Left renal cortex interstitium (tissue), 4 donors: ENCODE measurements around the gene STAT2. TPM values are rescaled to one million over a fixed set of nuclear protein-coding genes. Genes with fewer than 3 reads are reported as not detected.
"Not testable (repeated sequence)": the region's sequence is repeated elsewhere in the genome, so short reads cannot be mapped to it uniquely, and the experiment has no call there.

Experiments used
- DNase-seq, 4 donors: peaks; one replicate each; pipeline ENCODE4 v3.0.0-alpha.2; 2013; ENCODE audit warnings: low read depth in 4 of 4, low spot score in 2 of 4, missing footprints in 1 of 4
- polyA plus RNA-seq, 4 donors: library from polyadenylated mRNA; unstranded; fragments of 120-200 nt; gene quantifications; one replicate each; pipeline ENCODE4 v1.2.1, GENCODE V29; 2013; ENCODE audit not compliant: insufficient read length in 4 of 4

Gene STAT2
- polyA plus RNA-seq, 4 donors: 71.1 to 156 (median 114) TPM

DNA sequence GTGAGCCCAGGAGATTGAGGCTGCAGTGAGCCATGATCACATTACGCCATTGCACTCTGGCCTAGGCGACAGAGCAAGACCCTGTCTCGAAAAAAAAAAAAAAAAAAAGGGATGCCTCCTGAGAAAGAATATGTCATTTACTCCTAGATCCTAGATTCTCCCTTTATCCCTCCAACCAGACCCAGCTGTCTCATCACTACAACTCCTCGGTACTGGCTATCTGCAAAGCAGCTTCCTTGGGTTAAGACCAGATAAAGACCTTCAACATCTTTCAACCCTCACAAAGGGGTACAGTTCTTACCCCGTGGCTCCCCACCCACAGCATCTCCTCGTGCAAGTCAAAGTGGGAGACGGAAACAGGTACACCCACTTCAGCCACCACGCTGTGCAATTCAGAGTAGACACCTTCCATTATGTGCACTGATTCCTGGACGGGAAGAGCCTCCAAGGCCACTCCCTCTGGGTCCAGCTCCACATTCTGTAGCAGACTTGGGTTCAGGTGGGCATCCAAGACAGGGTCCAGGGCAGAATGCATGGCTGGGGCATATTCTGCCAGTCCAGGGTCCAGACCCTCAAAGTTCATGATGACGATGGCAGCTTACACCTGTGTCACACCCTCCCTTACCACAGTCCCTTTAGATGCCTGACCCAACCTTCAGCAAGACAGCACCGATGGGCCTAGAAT is 27.3 kb downstream of the STAT2 start:
- DNase-seq: no peak

DNA sequence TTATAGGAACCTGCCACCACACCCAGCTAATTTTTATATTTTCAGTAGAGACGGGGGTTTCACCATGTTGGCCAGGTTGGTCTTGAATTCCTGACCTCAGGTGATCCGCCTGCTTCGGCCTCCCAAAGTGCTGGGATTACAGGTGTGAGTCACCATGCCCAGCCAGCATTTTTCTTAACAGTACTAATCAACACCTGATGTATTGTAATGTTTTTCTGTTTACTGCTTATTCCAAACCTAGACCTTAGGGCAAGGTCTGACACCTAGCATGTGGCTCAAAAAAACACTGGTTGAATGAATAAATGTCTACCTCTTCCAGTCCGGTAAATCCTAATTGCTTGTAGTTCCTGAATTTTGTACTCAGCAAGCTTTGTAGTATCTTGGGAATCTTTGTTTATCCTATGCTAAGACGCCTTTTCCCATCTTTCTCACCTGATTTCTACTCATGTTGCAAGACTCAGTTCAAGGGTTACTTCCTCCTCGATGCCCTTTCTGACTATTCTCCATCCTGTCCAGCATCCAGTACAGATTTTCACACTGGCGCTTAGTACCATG is 28.9 kb downstream of the STAT2 start:
- no peak for DNase-seq

DNA sequence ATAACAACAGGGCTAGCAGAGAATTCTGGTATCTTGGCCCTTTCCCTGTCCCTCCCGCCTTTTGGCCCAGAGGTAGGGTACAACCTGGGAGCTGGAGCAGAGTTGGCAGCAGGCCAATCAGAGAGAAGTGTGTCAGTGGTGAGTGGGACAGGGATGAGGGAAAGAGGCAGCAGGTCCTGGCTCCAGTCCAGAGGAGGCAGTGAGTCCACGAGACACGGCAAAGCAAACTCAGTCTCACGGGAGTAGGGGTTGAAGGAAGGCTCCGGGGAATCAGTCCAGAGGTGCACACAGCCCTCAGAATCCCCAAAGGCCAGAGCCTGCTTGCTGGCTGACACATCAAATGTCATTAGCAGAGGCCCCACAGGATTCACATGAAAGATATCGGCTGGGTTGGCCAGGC is 33.4 kb downstream of the STAT2 start:
- no peak for DNase-seq

DNA sequence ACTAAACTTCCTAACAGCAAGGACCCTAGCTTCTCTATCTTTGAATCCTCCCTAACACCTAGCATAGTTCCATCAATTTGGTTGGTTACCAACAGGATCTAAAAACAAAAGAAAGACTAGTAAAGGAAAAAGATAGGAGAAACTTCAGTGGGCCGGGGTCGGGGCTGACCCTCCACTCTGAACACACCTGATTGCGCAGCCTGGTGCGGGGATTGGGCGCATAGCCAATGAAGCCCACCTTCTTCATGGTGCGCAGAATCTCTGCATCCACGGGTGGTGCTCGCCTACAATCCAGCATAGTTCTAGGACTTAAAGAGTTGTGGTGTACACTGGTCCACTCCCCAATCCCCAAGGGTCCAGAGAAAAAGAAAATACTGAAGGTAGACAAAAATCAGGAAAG is 33.8 kb downstream of the STAT2 start:
- no peak for DNase-seq

DNA sequence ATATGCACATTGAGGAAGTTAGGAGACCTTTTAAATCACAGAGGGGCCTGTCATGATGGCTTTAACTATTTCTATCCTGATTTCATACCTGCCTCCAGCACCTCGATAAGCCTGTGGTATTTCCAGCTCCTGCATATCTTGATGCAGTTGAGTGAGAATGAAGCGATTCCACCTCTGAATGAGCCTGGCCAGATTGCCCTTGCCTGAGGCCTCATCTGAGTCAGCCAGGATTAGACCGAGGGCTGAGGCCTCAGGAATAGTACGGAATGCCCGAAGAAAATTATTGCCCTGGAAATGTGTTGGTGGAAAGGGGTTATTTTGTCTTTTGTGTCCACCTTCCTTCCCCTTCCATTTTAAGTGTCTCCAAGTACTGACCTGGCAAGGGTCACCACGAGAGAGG is 35.7 kb downstream of the STAT2 start:
- no peak for DNase-seq

DNA sequence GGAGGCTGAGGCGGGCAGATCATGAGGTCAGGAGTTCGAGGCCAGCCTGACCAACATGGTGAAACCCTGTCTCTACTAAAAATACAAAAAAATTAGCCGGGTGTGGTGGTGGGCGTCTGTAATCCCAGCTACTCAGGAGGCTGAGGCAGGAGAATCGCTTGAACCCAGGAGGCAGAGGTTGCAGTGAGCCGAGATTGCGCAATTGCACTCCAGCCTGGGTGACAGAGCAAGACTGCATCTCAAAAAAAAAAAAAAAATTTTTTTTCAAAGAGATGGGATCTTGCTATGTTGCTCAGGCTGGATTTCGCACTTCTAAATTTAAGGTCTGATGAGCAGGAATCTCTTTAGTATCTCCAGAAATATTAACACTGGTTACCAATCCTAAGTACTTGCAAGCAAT is 38.3 kb downstream of the STAT2 start:
- not testable (repeated sequence) for DNase-seq

DNA sequence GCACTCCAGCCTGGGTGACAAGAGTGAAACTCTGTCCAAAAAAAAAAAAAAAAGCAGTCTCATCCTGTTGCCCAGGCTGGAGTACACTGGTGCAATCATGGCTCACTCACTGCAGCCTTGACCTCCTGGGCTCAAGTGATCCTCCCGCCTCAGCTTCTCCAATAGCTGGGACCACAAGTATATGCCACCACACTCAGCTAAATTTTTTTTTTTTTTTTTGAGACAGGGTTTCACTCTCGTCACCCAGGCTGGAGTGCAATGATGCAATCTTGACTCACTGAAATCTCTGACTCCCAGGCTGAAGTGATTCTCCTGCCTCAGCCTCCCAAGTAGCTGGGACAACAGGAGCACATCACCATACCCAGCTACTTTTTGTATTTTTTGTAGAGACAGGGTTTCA is 38.9 kb downstream of the STAT2 start:
- DNase-seq: no peak

DNA sequence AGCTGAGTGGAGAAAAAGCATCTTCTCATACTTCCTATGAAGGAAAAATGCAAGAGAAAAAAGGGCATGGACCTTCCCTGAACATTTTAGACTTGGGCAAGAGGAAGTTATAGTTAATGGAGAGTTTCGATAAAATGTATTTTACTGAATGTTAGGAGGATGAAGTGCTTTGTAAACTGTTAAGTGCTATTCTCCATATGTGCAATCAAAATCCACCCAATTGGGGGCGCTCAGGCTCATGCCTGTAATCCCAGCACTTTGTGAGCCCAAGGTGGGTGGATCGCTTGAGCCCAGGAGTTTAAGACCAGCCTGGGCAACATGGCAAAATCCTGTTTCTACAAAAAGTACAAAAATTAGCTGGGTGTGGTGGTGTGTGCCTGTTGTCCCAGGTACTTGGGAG is 42.2 kb downstream of the STAT2 start:
- no peak for DNase-seq

DNA sequence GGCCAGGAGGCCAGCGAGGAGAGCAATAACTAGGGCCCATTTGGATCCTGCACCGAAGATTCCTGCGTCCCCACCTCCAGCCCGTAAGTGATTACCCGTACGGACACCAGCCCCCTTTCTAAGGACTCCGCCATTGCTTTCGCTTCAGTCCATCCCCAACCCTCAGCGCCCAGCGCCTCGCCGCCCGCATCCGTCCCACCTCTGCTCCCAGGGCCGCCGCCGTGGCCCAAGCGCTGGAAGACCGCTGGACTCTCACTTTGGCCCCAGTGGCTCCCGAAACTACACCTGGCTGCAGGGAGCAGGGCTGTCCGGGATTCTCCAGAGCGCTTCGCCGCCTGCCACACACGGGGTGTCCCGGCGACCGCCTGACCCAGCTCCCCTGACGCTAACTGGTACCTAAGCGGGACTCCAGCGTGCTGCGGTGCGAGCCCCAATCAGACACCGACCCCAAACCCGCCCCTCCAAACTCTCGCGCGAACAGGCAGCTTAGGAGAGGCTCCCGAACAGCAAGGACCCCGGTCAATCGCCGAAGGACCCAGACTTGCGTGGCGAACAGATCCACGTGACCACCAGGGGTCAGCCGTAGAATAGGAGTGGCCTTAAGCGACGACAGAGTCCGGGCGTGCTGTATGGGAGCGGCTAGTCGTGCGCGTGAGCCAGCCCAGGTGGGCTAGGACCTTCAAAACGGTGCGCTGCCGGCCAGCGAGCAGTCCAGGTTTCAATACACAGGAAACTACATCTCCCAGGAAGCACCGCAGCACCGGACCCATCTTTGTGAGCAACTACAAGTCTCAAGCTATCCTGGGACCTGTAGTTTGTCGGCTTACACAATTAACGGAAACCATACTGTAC is 44.1 kb downstream of the STAT2 start, which contains the start of gene CNPY2:
TSS of gene CNPY2 (minus strand) at position 367 of the 852 bp plus-strand sequence. CDS start 771 bp downstream, outside the sequence.
- peak; percentile 90 to 96 (median 94) for DNase-seq

DNA sequence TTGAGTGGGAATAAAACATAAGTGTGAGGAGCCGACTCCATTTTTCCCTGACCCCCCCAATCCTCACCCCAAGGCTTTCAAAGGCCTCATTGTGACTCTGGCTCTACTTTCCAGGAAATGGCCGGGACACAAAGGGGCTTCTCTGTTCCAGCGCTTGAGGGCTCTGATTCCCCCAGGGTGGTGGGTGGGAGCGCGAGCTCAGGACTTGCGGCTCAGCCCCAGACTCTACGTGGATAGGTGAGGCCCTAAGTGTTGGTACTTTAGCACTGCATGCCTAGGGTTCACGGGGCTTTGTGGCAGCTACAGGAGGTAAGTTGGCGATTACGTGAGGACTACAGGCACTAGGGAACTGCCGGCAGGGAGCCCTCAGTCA is 44.7 kb downstream of the STAT2 start:
- DNase-seq: no peak

DNA sequence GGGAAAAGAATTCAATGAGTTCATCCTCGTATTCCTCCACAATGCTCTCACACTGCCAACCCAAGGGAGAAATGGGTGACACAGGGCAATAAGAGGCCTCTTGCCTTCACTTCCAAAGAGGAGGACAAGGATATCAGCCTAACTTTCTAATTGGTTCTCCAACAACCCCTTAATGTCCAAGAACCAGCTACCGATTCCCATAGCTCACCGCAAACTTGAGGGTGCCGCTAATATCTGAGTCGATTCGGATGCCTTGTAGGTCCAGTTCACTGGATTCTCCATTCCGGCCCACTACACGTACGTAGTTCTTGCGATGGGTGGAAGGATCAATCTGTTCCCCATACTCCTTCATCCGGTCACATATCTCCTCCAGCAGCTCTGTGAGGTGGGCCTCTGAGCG is 48.9 kb downstream of the STAT2 start:
- no peak for DNase-seq

DNA sequence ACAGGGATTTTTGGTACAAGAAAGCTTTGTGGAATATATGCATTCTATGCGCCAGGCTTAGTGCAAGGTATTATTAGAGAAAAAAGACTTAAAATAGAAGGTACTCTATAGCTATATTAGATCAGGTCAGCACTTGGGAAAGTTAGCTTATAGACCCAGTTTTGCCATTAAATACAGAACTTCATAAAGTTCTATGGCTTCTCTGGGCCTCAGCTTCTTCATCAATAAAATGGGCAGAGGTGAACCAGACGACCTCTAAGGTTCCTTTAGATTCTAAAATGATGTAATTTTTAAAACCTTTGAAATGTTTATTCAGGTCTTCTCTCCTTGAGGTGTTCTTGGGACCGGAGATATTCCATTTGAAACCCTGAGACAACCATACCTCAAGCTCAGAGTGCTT is 51.2 kb downstream of the STAT2 start:
- no peak for DNase-seq

DNA sequence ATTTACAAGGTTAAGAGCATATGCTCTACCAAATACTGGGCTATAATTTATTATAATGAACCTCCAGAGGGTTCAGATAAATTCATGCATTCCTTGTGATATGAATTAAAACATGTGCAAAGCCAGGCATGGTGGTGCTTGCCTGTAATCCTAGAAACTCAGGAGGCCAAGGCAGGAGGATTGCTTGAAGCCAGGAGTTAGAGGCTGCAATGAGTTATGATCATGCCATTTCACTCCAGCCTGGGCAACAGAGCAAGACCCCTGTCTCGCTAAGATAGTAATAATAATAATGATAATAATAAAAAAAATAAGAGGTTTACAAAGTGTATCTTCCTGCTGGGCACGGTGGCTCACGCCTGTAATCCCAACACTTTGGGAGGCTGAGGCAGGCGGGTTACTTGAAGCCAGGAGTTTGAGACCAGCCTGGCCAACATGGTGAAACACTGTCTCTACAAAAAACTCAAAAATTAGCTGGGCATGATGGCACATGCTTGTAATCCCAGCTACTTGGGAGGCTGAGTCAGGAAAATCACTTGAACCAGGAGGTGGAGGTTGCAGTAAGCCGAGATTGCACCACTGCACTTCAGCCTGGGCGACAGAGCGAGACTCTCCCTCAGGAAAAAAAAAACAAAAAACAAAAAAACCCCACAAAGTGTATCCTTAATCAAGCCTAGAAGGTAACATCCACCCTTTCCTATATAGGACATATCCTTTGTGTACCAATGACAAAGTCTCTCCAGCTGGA is 52.5 kb downstream of the STAT2 start:
- DNase-seq: no peak

DNA sequence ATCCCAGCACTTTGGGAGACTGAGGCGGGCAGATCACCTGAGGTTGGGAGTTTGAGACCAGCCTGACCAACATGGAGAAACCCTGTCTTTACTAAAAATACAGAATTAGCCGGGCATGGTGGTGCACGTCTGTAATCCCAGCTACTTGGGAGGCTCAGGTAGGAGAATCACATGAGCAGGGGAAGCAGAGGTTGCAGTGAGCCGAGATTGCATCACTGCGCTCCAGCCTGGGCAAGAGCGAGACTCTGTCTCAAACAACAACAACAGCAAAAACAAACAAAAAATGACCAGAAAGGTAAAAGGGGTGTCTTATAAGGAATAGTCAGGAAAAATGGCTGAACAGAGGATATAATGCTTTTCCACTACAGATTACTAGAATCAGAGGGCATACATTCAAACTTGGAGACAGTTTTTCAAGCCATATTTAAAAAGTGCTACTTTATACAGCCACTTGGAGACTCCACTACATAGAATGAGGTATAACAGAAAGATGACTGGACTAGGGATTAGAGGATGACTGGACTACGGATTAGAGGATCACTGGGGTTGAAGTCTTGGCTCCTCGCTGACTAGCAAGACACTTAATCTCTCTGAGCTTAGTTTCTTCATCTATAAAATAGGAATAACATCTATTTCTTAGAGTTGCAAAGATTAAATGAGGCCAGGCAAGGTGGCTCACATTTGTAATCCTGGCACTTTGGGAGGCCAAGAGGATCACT is 54.9 kb downstream of the STAT2 start:
- no peak for DNase-seq

DNA sequence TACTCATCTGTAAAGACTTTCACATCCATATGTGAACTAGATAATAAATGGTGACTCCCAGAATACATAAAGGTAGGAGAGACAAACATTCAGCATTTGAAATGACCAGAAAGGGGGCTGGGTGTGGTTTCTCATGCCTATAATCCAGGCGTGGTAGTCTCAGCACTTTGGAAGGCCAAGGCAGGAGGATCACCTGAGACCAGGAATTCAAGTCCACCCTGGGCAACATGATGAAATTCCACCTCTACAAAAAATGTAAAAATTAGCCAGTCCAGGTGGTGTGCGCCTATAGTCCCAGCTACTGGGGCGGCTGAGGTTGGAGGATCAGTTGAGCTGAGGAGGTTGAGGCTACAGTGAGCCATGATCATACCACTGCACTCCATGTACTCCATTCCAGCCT is 55.6 kb downstream of the STAT2 start:
- DNase-seq: no peak

DNA sequence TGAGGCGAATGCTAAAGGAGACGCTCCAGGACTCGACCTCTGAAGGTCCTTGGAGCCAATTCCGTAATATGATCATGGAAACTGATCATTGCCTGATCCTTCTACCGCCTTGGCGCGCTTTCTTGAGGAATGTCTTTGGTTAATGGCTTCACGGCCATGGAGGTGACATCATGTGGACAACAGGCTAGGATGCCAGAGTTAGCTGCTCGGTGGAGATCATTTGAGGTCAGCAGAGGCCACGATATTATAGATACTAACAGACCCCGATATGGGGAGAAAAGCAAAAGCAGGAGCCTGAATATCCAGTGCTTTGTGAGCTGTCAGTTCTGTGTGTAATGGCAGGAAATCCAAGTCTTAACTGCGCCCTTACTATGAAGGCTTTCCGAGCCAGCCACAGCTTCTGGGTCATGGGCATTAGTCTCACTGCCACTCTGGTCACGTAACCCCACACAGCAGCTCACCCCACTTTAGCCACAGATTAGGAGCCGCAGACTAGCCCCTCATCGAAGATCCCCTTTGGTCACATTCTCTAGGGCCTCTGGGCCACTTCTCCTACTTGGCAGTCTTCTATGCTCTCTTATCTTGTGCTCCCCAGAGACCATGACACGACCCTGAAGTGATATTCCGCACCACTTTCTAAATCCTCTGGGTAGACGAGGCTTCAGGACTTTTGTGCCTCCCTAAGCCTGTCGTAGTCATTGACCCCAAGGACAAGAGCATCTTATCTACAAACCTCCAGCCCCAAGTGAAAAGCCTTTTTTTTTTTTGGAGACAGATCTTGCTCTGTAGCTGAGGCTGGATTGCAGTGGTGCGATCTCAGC is 59.1 kb downstream of the STAT2 start:
- no peak for DNase-seq

DNA sequence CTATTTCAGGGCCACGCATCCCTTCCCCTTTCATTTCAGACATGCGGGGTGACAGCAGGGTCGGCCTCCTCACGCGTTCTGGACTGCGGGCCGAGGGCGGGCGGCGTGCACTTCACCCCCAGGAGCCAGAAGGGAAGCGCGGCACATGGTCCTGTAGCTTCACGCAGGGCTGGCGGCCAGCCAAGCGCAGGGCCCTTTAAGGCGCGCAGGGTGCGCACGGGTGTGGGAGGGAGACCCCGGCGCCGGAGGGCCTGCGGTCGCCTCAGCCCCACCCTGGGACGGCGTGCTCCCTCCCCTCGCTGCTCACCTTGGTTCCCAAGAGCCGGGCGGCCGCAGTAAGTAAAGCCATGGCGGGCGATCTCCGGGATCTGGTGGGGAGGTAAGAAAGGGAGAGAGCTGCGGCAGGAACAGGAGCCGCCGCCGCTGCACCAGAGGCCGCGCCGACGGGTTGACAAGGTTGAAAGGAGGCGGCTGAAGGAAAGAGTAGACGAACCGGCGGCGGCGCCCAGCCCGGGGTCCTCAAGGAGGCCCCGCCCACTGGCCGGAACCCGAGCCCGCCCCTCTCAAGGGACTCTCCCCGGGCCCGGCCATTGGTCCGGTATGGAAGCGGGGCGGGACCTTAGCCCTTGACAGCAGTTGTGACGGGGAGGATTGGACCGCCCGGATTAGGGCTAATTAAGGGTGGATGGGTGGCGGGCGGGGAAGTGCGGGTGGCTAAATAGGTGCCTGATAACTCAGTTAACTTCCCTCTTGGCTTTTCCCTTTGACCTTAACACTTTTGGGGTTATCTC is 59.9 kb downstream of the STAT2 start, which contains the start of gene CS:
TSS of gene CS (minus strand) at position 478 of the 791 bp plus-strand sequence. CDS start at position 349, 129 bp downstream.
- DNase-seq: peak; percentile 87 to 96 (median 94)

DNA sequence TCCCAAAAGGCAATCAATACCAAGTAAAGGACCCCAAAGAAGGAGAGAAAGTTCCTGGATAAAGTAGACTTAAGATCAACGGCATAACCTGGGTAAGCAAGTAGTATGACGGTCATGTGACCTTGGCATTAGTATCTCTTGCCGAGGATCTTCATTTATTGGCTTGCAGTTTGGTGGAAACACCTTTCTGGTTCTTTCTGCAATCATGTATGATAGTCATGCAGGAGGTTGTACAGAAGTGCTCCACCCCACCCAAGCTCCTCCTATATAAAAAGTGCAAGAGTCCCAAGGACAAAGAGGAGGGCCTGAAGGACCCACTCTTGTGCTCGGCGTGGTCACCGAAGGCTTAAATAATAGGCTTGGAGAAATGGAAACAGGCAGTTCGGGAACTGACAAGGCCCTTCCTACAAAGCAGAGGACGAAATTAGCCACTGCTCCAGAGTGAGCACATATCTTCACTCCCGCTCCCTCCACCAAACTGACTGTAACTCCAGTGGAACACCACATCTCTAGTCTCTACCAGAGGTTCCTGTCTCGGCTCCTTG is 60.5 kb downstream of the STAT2 start:
- DNase-seq: no peak
